K562 (cell line): ENCODE measurements around the gene VDAC1. TPM values are rescaled to one million over a fixed set of nuclear protein-coding genes. Genes with fewer than 3 reads are reported as not detected.

ENCODE experiments used
- ATF7 ChIP-seq: fragments of 450-650 bp; IDR thresholded peaks from 2 replicates; pipeline ENCODE4 v1.7.1; 2014; ENCODE audit warnings: mild to moderate bottlenecking, moderate library complexity
- FOXA1 ChIP-seq: fragments of 450-650 bp; IDR thresholded peaks from 2 replicates; pipeline ENCODE4 v1.6.1; 2016; ENCODE audit warnings: mild to moderate bottlenecking, borderline replicate concordance
- HLTF ChIP-seq: fragments of 450-650 bp; IDR thresholded peaks from 2 replicates; pipeline ENCODE4 v1.6.1; 2016
- HNRNPL ChIP-seq: fragments of 200-400 bp; formaldehyde crosslinking; IDR thresholded peaks from 2 replicates; pipeline ENCODE4 v1.6.1; 2017; ENCODE audit warnings: low read depth, mild to moderate bottlenecking, low read length
- MIER1 ChIP-seq: fragments of 450-650 bp; IDR thresholded peaks from 2 replicates; pipeline ENCODE4 v1.6.1; 2016; ENCODE audit warnings: antibody characterized with exemption, mild to moderate bottlenecking, low read depth
- MTA1 ChIP-seq: fragments of 450-650 bp; IDR thresholded peaks from 2 replicates; pipeline ENCODE4 v1.6.1; 2017; ENCODE audit warnings: borderline replicate concordance
- NFIC ChIP-seq: fragments of 450-650 bp; IDR thresholded peaks from 2 replicates; pipeline ENCODE4 v1.6.1; 2017; ENCODE audit warnings: mild to moderate bottlenecking, inconsistent platforms
- NR2F6 ChIP-seq: fragments of 450-650 bp; formaldehyde crosslinking; IDR thresholded peaks from 2 replicates; pipeline ENCODE4 v1.4.0; 2020; ENCODE audit warnings: mild to moderate bottlenecking
- TAF9B ChIP-seq: fragments of 450-650 bp; IDR thresholded peaks from 2 replicates; pipeline ENCODE4 v1.6.1; 2018; ENCODE audit warnings: mild to moderate bottlenecking; ENCODE audit not compliant: partially characterized antibody
- ZKSCAN8 ChIP-seq: fragments of 200-800 bp; sonication (Bioruptor generic); IDR thresholded peaks from 2 replicates; pipeline ENCODE4 v1.6.1; 2016; ENCODE audit warnings: missing genetic modification characterization, missing compliant biosample characterization
- ZNF175 ChIP-seq: fragments of 200-800 bp; sonication (Bioruptor generic); IDR thresholded peaks from 2 replicates; pipeline ENCODE4 v1.6.1; 2016; ENCODE audit warnings: low read depth, mild to moderate bottlenecking, missing genetic modification characterization, missing compliant biosample characterization
- polyA plus RNA-seq, 8 experiments: library from polyadenylated mRNA; depleted of rRNA in 4 of 8; stranded (reverse) in 5 of 8; unstranded in 3 of 8; fragments of >200 nt; fragmentation: Nextera tagmentation in 2 of 8; fragmentation: Illumina TruSeq in 1 of 8; extraction: Ambion mirVana in 2 of 8; extraction: Trizol in 1 of 8; gene quantifications; 2 replicates each; pipeline versions ENCODE4 v1.2.1 to v1.2.3, GENCODE V29; 2011 to 2014; ENCODE audit warnings: inconsistent platforms in 1 of 8, missing spikeins in 1 of 8
- total RNA-seq, 7 experiments: library from RNA; depleted of rRNA in 6 of 7; stranded (reverse); fragments of >200 nt in 6 of 7; fragmentation: Illumina TruSeq in 2 of 7; extraction: Trizol in 2 of 7; gene quantifications; 2 replicates each; pipeline versions ENCODE4 v1.2.1 to v1.2.3, GENCODE V29; 2011 to 2021; ENCODE audit warnings: low replicate concordance in 1 of 7
- TF ChIP-seq, protein P1 (sequence below): fragments of 200-800 bp; sonication (Bioruptor generic); IDR thresholded peaks from 2 replicates; pipeline ENCODE4 v1.6.1; 2017; ENCODE audit warnings: missing genetic modification characterization, missing compliant biosample characterization
- TF ChIP-seq, protein P2 (sequence below): sonication (generic); formaldehyde crosslinking; IDR thresholded peaks from 2 replicates; pipeline ENCODE4 v1.9.0; 2022; ENCODE audit warnings: mild to moderate bottlenecking, missing genetic modification reagents
- TF ChIP-seq, protein P3 (sequence below): fragments of 450-650 bp; IDR thresholded peaks from 2 replicates; pipeline ENCODE4 v1.6.1; 2018; ENCODE audit not compliant: partially characterized antibody
- TF ChIP-seq, protein P4 (sequence below): fragments of 450-650 bp; conservative IDR thresholded peaks from 2 replicates; pipeline ENCODE4 v1.6.1; 2016; ENCODE audit warnings: missing genetic modification characterization, low read depth, mild to moderate bottlenecking, control low read depth, missing compliant biosample characterization

VDAC1 gene
- total and polyA plus RNA-seq, 9 of the 15 experiments (the other 6 are each of a cell fraction or from before 2014, with no cell fraction given) = 168 to 366 (median 293) TPM

DNA sequence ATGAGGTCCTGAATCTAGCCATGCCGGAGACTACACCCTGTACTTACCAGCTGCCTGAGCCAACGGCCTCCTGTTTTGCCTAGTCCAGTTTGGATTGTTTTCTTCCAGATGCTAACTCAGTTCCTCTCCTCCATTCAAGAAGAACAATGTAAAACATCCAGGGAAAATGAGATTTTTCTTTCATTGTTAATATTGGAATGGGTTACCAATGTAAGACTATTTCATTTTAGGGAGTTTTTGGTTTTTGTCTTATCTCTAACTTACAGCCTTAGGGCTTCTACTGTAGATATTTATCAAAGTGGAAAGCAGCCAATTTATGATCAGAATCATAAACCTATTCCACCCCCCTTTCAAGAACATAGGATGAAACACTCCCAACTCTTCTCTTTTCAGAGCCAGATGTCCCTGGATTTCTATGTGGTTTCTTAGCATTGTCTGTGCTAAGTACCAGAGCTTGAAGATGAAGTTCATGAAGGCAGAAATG is 3.5 kb upstream of the VDAC1 start (continued):
- TF ChIP-seq, protein P1, sequence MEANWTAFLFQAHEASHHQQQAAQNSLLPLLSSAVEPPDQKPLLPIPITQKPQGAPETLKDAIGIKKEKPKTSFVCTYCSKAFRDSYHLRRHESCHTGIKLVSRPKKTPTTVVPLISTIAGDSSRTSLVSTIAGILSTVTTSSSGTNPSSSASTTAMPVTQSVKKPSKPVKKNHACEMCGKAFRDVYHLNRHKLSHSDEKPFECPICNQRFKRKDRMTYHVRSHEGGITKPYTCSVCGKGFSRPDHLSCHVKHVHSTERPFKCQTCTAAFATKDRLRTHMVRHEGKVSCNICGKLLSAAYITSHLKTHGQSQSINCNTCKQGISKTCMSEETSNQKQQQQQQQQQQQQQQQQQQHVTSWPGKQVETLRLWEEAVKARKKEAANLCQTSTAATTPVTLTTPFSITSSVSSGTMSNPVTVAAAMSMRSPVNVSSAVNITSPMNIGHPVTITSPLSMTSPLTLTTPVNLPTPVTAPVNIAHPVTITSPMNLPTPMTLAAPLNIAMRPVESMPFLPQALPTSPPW (CRISPR knock-in tag) = peak; percentile 71; the same call in 1 of the 2 replicates
- TF ChIP-seq ATF7 (no peak), NFIC (peak; percentile 55), HLTF (no peak), TAF9B (no peak), MTA1 (no peak), ZKSCAN8 (CRISPR knock-in tag) (no peak), ZNF175 (CRISPR knock-in tag) (no peak), MIER1 (no peak), FOXA1 (no peak), HNRNPL (no peak), NR2F6 (no peak)
- TF ChIP-seq, protein P2, sequence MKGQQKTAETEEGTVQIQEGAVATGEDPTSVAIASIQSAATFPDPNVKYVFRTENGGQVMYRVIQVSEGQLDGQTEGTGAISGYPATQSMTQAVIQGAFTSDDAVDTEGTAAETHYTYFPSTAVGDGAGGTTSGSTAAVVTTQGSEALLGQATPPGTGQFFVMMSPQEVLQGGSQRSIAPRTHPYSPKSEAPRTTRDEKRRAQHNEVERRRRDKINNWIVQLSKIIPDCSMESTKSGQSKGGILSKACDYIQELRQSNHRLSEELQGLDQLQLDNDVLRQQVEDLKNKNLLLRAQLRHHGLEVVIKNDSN = no peak
- TF ChIP-seq, protein P3, sequence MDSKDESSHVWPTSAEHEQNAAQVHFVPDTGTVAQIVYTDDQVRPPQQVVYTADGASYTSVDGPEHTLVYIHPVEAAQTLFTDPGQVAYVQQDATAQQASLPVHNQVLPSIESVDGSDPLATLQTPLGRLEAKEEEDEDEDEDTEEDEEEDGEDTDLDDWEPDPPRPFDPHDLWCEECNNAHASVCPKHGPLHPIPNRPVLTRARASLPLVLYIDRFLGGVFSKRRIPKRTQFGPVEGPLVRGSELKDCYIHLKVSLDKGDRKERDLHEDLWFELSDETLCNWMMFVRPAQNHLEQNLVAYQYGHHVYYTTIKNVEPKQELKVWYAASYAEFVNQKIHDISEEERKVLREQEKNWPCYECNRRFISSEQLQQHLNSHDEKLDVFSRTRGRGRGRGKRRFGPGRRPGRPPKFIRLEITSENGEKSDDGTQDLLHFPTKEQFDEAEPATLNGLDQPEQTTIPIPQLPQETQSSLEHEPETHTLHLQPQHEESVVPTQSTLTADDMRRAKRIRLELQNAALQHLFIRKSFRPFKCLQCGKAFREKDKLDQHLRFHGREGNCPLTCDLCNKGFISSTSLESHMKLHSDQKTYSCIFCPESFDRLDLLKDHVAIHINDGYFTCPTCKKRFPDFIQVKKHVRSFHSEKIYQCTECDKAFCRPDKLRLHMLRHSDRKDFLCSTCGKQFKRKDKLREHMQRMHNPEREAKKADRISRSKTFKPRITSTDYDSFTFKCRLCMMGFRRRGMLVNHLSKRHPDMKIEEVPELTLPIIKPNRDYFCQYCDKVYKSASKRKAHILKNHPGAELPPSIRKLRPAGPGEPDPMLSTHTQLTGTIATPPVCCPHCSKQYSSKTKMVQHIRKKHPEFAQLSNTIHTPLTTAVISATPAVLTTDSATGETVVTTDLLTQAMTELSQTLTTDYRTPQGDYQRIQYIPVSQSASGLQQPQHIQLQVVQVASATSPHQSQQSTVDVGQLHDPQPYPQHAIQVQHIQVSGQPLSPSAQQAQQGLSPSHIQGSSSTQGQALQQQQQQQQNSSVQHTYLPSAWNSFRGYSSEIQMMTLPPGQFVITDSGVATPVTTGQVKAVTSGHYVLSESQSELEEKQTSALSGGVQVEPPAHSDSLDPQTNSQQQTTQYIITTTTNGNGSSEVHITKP = peak; percentile 4
- TF ChIP-seq, protein P4, sequence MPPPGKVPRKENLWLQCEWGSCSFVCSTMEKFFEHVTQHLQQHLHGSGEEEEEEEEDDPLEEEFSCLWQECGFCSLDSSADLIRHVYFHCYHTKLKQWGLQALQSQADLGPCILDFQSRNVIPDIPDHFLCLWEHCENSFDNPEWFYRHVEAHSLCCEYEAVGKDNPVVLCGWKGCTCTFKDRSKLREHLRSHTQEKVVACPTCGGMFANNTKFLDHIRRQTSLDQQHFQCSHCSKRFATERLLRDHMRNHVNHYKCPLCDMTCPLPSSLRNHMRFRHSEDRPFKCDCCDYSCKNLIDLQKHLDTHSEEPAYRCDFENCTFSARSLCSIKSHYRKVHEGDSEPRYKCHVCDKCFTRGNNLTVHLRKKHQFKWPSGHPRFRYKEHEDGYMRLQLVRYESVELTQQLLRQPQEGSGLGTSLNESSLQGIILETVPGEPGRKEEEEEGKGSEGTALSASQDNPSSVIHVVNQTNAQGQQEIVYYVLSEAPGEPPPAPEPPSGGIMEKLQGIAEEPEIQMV (tag) = no peak
- TF ChIP-seq, all 486 proteins: peak for 6
